ENCODE results near the gene GRK7. TPM values are rescaled to one million over a fixed set of nuclear protein-coding genes. Genes with fewer than 3 reads are reported as not detected.

GRK7 gene
- total and polyA plus RNA-seq, 9 of the 15 experiments (the other 6 are each of a cell fraction or from before 2014, with no cell fraction given): 0.01 to 0.08 (median 0.04) TPM; not detected in 3

GRCh38 chr3:141769221-141769894, 6.2 kb downstream of the GRK7 start (continued):
- TF ChIP-seq E2F8 (IDR thresholded peaks at IDR 0.05; ENCODE audit: low read depth, partially characterized antibody) (no peak), CBFA2T3 (IDR thresholded peaks at IDR 0.05) (peak; percentile 14; the same call in 1 of the 2 replicates), MTA2 (IDR thresholded peaks at IDR 0.05; ENCODE audit: low read depth) (no peak), SOX6 (IDR thresholded peaks at IDR 0.05) (peak; percentile 76), TEAD4 (IDR thresholded peaks at IDR 0.05; ENCODE audit: low read length) (peak; percentile 21; the same call in 1 of the 2 replicates), TEAD4 (CRISPR knock-in tag; IDR thresholded peaks at IDR 0.05; ENCODE audit: borderline replicate concordance) (no peak), MNT (conservative IDR thresholded peaks at IDR 0.05) (0 out of 4 replicates have a peak, but pooled peaks of 1 of the 2 experiments have one; percentile 36), ZNF224 (CRISPR knock-in tag; IDR thresholded peaks at IDR 0.05) (no peak), NRF1 (conservative IDR thresholded peaks at IDR 0.05 in 1 of 2, IDR thresholded peaks at IDR 0.05 in 1 of 2) (peak in 1 of 2 experiments; percentile 24; a peak in 1 of 4 replicates), FIP1L1 (IDR thresholded peaks at IDR 0.05; ENCODE audit: low read depth, low read length, poor library complexity, severe bottlenecking) (no peak), SRF (CRISPR knock-in tag; IDR thresholded peaks at IDR 0.05) (no peak), ZSCAN32 (CRISPR knock-in tag; IDR thresholded peaks at IDR 0.05) (peak; percentile 70), PURB (CRISPR knock-in tag; IDR thresholded peaks at IDR 0.05; ENCODE audit: low read depth) (no peak), NR2C1 (IDR thresholded peaks at IDR 0.05) (peak; percentile 46; the same call in 1 of the 2 replicates), NR2C1 (tag; IDR thresholded peaks at IDR 0.05) (peak; percentile 81)

Measured in K562 (cell line).